Activated naive CD4-positive, alpha-beta T cell treated with anti-CD3 and anti-CD28 coated beads, Interleukin-2, amount 50 U/mL, for 72 hours (primary cell): ENCODE measurements around the gene PRR35. TPM values are rescaled to one million over a fixed set of nuclear protein-coding genes. Genes with fewer than 3 reads are reported as not detected.

Source experiments
- ATAC-seq, 2 donors: fragments of 150-1000 bp; cut with Tn5 transposase; 2 replicates each; pipeline ENCODE4 v1.10.0; 2021; ENCODE audit warnings: mild to moderate bottlenecking in 2 of 2, moderate library complexity in 2 of 2
- DNase-seq, 2 donors: peaks; one replicate each; pipeline ENCODE4 v3.0.0; 2021 to 2022; ENCODE audit warnings: low spot score in 2 of 2
- H3K27ac Mint-ChIP-seq, 2 donors: one replicate each; pipeline ENCODE4 v1.8.0; 2022; ENCODE audit warnings: mild to moderate bottlenecking in 2 of 2, mixed read lengths in 2 of 2
- H3K36me3 Mint-ChIP-seq, 2 donors: one replicate each; pipeline ENCODE4 v1.8.0; 2022; ENCODE audit warnings: mixed read lengths in 2 of 2
- H3K9me3 Mint-ChIP-seq, 2 donors: one replicate each; pipeline ENCODE4 v1.8.0; 2022; ENCODE audit warnings: mixed read lengths in 2 of 2
- total RNA-seq, 2 donors: library from RNA; stranded (reverse); gene quantifications; one replicate each; pipeline ENCODE4 v1.2.3, GENCODE V29; 2022

PRR35 gene
- total RNA-seq, 2 donors from 2014 or later = not detected

DNA sequence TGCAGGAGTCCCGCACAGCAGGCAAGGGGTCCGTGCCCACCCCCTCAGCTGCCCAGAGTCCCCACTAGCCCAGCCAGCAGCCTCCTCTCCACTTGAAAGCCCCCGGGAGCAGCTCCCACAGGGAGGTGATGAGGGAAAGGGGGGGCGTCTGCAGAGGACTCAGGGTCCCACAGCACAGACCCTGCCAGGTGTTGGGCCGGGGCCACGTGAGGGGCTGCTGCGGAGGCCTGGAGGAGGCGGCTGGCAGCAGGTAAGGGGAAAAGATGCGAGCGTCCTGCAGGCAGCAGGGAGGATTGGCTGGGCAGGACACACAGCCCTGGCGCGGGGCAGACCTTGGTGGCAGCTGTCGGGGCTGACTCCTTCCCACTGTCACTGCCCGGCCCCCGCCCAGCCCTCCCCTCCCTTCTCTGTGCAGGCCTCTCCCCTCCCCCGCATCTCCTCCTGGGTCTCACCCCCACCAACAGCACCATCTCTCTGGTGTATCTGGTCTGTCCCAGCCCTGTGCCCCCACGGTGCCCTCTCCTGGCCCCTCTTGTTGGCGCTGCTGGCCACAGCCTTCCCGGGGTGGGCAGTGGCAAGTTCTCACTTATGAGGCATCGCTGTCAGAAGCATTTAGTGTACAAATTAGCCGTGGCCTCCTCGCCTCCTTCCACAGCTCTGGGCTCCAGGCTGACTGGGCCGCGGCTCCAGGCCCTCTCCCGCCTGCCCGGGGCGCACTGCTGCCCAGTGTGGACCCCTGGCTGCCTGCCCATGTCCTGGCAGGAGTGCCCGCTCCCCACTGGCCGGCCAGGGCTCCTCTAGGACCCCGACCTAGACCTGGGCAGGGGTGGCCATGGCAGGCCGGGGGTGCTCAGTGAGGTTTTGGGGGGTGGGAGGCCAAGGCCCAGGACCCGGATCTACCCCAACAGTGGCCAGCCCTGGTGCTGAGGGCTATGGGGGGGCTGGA lies 4.4 kb upstream of the PRR35 start:
- DNase-seq = no peak
- ATAC-seq = no peak
- Mint-ChIP-seq H3K27ac (no peak overlapping the region), H3K36me3 (no peaks in the 10 kb centered on the region), H3K9me3 (no peaks in the 10 kb centered on the region)

- DNase-seq (no peak), ATAC-seq (no peak)
- Mint-ChIP-seq H3K36me3 (no peaks in the 10 kb centered on the region), H3K27ac (no peak overlapping the region), H3K9me3 (no peaks in the 10 kb centered on the region)
These were observed 3.6 kb upstream of the PRR35 start for GRCh38 chr16:556474-557173.

GRCh38 chr16:557463-558297 lies 2.5 kb upstream of the PRR35 start:
- peak in 1 of 2 donors; percentile 8 for ATAC-seq
- H3K36me3 Mint-ChIP-seq = no peaks in the 10 kb centered on the region
- H3K27ac Mint-ChIP-seq = no peak overlapping the region
- no peaks in the 10 kb centered on the region for H3K9me3 Mint-ChIP-seq
- DNase-seq = no peak

DNA sequence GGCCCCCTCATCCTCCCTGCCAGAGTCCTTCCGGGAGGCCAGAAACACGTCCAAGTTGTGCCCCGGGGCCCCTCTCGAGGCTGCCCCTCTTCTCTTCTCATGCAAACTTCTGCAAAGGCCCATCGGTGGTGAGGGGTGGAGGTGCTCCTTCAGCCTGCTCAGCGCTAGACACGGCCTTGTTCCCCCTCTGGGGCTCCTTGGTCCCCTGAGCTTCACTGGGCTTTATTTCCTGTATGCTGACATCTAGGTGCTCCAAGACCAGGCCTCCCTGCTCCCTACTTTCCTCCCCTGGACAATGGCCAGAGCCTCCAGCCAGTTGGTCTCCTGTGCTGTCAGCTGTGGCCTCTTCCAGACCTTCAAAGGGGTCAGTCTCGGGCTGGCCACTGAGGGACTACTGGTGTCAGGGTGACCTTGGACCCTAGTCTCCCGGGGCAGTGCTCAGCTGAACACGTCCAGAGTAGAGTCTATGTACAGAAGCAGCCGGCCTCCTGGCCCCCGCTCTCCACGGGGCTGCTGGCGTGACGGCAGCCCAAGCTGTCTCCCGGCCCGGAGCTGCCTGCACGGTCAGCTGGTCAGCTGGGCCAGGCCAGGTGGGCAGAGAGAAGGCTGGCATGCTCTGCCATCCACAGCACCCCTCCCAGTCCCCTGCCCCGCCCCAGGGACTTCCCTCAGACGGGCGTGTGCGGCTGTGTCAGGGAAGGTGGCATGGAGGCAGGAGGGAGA lies 1.7 kb upstream of the PRR35 start:
- H3K9me3 Mint-ChIP-seq = no peaks in the 10 kb centered on the region
- no peak overlapping the region for H3K27ac Mint-ChIP-seq
- no peaks in the 10 kb centered on the region for H3K36me3 Mint-ChIP-seq
- DNase-seq (no peak), ATAC-seq (peak in 1 of 2 donors; percentile 23)

GRCh38 chr16:559021-559380 lies 1.2 kb upstream of the PRR35 start:
- Mint-ChIP-seq H3K27ac (no peak overlapping the region), H3K36me3 (no peaks in the 10 kb centered on the region), H3K9me3 (no peaks in the 10 kb centered on the region)
- ATAC-seq (no peak), DNase-seq (no peak)

GRCh38 chr16:559411-560203 lies 587 bp upstream of the PRR35 start:
- DNase-seq = no peak
- ATAC-seq = no peak
- no peaks in the 10 kb centered on the region for H3K9me3 Mint-ChIP-seq
- no peaks in the 10 kb centered on the region for H3K36me3 Mint-ChIP-seq
- no peak overlapping the region for H3K27ac Mint-ChIP-seq

DNA sequence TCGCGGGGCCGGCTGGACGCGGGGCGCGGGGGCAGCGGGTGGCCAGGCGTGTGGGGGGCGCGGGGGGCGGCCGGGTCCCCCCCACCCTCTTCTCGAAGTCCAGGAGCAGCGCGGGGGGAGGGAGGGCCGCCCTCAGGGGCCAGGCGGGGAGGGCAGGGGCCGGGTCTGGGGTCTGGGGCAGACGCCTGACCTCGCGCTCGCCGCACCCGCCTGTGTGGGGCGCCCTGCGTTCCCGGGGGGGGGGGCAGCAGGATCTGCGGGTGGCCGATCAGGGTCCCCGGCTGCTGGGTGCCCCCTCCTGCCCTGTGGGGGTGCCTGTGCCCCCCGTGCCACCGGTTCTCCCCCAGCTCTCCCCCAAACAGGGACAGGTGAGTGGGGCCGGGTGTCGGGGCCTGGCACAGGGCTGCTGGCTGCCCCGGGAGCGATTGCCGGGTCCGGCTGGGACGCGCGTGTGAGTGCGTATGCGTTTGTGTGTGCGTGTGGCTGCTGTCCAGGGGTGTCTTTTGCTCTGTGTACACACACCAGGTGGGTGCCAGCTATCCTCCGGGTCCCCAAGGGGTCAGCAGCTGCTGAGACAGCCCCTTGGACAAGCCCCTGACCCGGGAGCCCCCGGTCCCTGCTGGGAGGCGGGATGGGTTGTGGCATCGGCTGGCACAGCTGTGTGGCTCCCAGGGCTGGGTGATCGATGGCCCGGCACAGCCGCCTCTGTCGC lies 663 bp downstream of the PRR35 start:
- ATAC-seq = no peak
- no peak for DNase-seq
- Mint-ChIP-seq H3K9me3 (no peaks in the 10 kb centered on the region), H3K27ac (no peak overlapping the region), H3K36me3 (no peaks in the 10 kb centered on the region)

DNA sequence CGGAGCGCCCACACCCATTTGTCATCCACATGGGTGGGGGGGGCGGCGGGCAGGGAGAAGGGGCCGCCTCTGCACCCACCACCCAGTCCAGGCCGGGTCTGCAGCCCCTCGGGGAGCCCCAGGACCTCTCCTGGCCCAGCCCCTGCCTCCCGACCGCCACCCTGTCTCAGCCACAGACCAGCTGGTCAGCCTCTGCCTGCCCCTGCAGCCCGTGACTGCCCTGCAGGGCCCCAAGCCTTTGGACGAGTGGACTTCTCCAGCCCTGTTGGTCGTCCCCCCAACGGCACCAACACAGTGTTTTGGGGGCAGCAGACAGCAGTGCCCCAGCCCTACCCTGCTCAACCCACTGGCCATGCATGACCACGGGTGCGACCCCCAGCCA lies 1.2 kb downstream of the PRR35 start:
- DNase-seq (no peak), ATAC-seq (no peak)
- no peaks in the 10 kb centered on the region for H3K9me3 Mint-ChIP-seq
- H3K27ac Mint-ChIP-seq = no peak overlapping the region
- no peaks in the 10 kb centered on the region for H3K36me3 Mint-ChIP-seq

DNA sequence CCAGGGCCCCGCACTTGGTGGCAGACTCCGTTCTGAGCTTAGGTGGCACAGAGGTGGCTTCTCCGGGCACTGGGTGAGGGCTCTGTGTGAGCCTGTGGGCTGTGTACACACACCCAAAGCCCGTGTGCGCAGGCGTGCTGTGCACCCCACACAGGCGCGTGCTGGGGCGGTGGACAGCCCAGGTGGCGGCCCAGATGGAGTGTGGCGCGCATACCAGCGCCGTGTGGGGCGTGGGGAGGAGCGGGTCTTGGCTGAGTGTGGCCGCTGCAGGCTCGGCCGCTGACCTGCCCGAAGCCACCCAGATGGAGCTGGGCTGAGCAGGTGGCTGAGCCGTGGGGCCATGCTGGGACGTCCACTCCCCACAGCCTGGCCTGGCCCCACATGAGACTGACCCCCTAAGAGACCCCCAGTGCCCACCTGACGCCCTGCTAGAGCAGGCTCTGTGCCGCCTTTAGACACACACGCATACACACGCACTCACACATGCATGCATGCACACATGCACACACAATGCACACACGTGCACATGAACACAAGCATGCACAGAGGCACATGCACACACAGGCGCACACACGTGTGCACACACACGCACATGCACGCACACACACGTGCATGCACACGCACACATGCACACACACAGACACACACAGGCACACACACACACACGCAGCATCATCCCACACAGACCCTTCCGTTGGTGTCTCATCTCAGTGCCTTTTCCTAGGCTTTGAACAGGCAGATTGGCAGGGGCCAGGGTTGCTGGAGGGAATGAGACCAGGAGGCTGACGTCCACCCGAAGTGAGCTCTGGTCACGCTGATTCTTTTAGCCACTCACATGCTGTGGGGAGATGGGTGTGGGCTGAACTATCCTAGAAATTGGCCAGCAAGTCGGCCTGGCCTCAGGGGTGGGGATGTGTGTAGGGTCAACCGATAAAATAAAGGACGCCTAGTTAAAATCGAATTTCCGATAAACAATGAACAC lies 2.1 kb downstream of the PRR35 start:
- no peak for ATAC-seq
- Mint-ChIP-seq H3K27ac (no peak overlapping the region), H3K36me3 (no peaks in the 10 kb centered on the region), H3K9me3 (no peaks in the 10 kb centered on the region)
- no peak for DNase-seq

DNA sequence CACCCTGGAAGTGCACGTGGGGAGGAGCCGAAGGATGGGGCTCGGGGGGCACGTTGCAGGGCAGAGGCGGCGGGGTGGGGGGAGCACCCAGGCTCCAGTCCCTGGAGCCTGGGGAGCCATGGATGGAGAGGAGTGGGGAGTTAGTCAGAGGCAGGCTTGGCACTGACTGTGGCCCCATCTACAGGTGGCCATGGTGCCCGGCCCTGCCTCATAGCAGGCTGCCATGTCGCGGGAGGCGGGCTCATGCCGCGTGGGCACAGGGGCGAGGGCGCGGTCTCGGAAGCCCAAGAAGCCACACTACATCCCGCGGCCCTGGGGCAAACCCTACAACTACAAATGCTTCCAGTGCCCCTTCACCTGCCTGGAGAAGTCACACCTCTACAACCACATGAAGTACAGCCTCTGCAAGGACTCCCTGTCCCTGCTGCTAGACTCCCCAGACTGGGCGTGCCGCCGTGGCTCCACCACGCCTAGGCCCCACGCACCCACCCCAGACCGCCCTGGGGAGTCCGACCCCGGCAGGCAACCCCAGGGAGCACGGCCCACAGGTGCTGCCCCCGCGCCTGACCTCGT lies 3.0 kb downstream of the PRR35 start:
- Mint-ChIP-seq H3K36me3 (no peaks in the 10 kb centered on the region), H3K9me3 (no peaks in the 10 kb centered on the region), H3K27ac (no peak overlapping the region)
- DNase-seq = no peak
- no peak for ATAC-seq

GRCh38 chr16:564690-565418 lies 4.7 kb downstream of the PRR35 start:
- Mint-ChIP-seq H3K9me3 (no peaks in the 10 kb centered on the region), H3K27ac (no peak overlapping the region), H3K36me3 (no peaks in the 10 kb centered on the region)
- DNase-seq = no peak
- ATAC-seq = no peak

- ATAC-seq (no peak), DNase-seq (no peak)
- no peaks in the 10 kb centered on the region for H3K9me3 Mint-ChIP-seq
- no peaks in the 10 kb centered on the region for H3K36me3 Mint-ChIP-seq
- no peak overlapping the region for H3K27ac Mint-ChIP-seq
These were observed 5.5 kb downstream of the PRR35 start for GRCh38 chr16:565419-566330.
